SK-N-SH (cell line): ENCODE data around the gene LHX4. TPM values are rescaled to one million over a fixed set of nuclear protein-coding genes. Genes with fewer than 3 reads are reported as not detected.
A peak's percentile ranks its signal among the peaks of the same experiment; 100 is the strongest.

Experiments used
- CTCF ChIA-PET: fragments of 300-600, 350-600 bp; formaldehyde crosslinking; extraction: SDS; loops from one replicate; lab custom pipeline; 2021; lab: Yijun Ruan, JAX
- POLR2A ChIA-PET: fragments of 350-600 bp; sonication (Branson Sonifier 250); formaldehyde crosslinking; extraction: SDS; loops from one replicate; lab custom pipeline; 2020; ENCODE audit warnings: antibody characterized with exemption, inconsistent platforms; lab: Yijun Ruan, JAX
- DNase-seq: peaks from one replicate; pipeline ENCODE4 v3.0.0; 2012
- H2AFZ ChIP-seq: fragments of 200-600 bp; sonication (generic); 2 replicates; pipeline ENCODE4 v1.8.1; 2016; ENCODE audit warnings: antibody characterized with exemption, mild to moderate bottlenecking, low read depth
- H3F3A ChIP-seq: fragments of 200-600 bp; sonication (generic); replicated peaks from 2 replicates; pipeline ENCODE3; 2016; ENCODE audit warnings: antibody characterized with exemption, mild to moderate bottlenecking; ENCODE audit not compliant: insufficient read depth
- H3K27ac ChIP-seq, 2 experiments: fragments of 200-500 bp in 1 of 2; fragments of 200-600 bp in 1 of 2; sonication (Bioruptor generic) in 1 of 2; sonication (generic), shearing (Covaris generic) in 1 of 2; 2 replicates each; pipeline versions ENCODE4 v1.5.1 to v1.6.1; 2014 to 2016; ENCODE audit warnings: low read depth in 2 of 2, inconsistent platforms in 1 of 2, low read length in 1 of 2, mild to moderate bottlenecking in 1 of 2, mixed read lengths in 1 of 2
- H3K27me3 ChIP-seq: fragments of 200-600 bp; sonication (generic), shearing (Covaris generic); 2 replicates; pipeline ENCODE4 v1.6.1; 2016; ENCODE audit warnings: mixed run types; ENCODE audit not compliant: insufficient read depth
- H3K36me3 ChIP-seq, 2 experiments: fragments of 200-500 bp in 1 of 2; fragments of 200-600 bp in 1 of 2; sonication (Bioruptor generic) in 1 of 2; sonication (generic) in 1 of 2; replicated peaks in 1 of 2; 2 replicates each; pipeline versions ENCODE3 to v1.5.1; 2014 to 2016; ENCODE audit warnings: low read length in 1 of 2, mild to moderate bottlenecking in 1 of 2; ENCODE audit not compliant: insufficient read depth in 2 of 2, control insufficient read depth in 1 of 2
- H3K4me1 ChIP-seq, 2 experiments: fragments of 200-500 bp in 1 of 2; fragments of 200-600 bp in 1 of 2; sonication (Bioruptor generic) in 1 of 2; sonication (generic), shearing (Covaris generic) in 1 of 2; 2 replicates each; pipeline versions ENCODE4 v1.5.1 to v1.6.1; 2014 to 2016; ENCODE audit warnings: low read depth in 1 of 2, low read length in 1 of 2, mixed run types in 1 of 2; ENCODE audit not compliant: insufficient read depth in 2 of 2, control insufficient read depth in 1 of 2
- H3K4me2 ChIP-seq: fragments of 200-600 bp; sonication (generic), shearing (Covaris generic); 2 replicates; pipeline ENCODE4 v1.6.1; 2017; ENCODE audit warnings: mixed run types
- H3K4me3 ChIP-seq, 2 experiments: fragments of 200-500 bp in 1 of 2; fragments of 200-600 bp in 1 of 2; sonication (Bioruptor generic) in 1 of 2; sonication (generic), shearing (Covaris generic) in 1 of 2; 2 replicates each; pipeline versions ENCODE4 v1.5.1 to v1.8.1; 2014 to 2016; ENCODE audit warnings: low read depth in 2 of 2, inconsistent platforms in 1 of 2, low read length in 1 of 2, mild to moderate bottlenecking in 1 of 2, mixed read lengths in 1 of 2, moderate library complexity in 1 of 2
- H3K79me2 ChIP-seq: fragments of 200-600 bp; sonication (generic); 2 replicates; pipeline ENCODE4 v1.8.1; 2017; ENCODE audit warnings: mild to moderate bottlenecking; ENCODE audit not compliant: insufficient read depth
- H3K9ac ChIP-seq: fragments of 200-600 bp; sonication (generic); 2 replicates; pipeline ENCODE4 v1.6.1; 2017; ENCODE audit warnings: mixed run types
- H3K9me2 ChIP-seq: fragments of 200-600 bp; sonication (generic); 2 replicates; pipeline ENCODE4 v1.6.1; 2017; ENCODE audit warnings: mixed run types
- H3K9me3 ChIP-seq: fragments of 200-600 bp; sonication (generic); 2 replicates; pipeline ENCODE4 v1.6.1; 2017; ENCODE audit warnings: mixed run types, mild to moderate bottlenecking, moderate library complexity
- H4K20me1 ChIP-seq: fragments of 200-600 bp; sonication (generic); 2 replicates; pipeline ENCODE4 v1.6.1; 2017; ENCODE audit warnings: mild to moderate bottlenecking, mixed run types; ENCODE audit not compliant: insufficient read depth
- EZH2phosphoT487 ChIP-seq: fragments of 200-600 bp; sonication (generic); IDR thresholded peaks from 2 replicates; pipeline ENCODE4 v1.6.1; 2017; ENCODE audit warnings: low read depth, mixed run types, mild to moderate bottlenecking, antibody characterized with exemption, moderate library complexity, borderline replicate concordance
- FOSL2 ChIP-seq: IDR thresholded peaks from 2 replicates; pipeline ENCODE4 v1.4.0; 2012; ENCODE audit warnings: low read depth, mild to moderate bottlenecking, moderate library complexity, borderline replicate concordance
- FOXJ3 ChIP-seq: sonication (generic); formaldehyde crosslinking; IDR thresholded peaks from 2 replicates; pipeline ENCODE4 v1.5.1; 2020; ENCODE audit warnings: mild to moderate bottlenecking, missing genetic modification reagents
- JUND ChIP-seq: IDR thresholded peaks from 2 replicates; pipeline ENCODE4 v1.4.0; 2012
- MEF2A ChIP-seq: IDR thresholded peaks from 2 replicates; pipeline ENCODE4 v1.4.0; 2012; ENCODE audit warnings: low read depth, borderline replicate concordance
- NFIC ChIP-seq: IDR thresholded peaks from 2 replicates; pipeline ENCODE4 v1.4.0; 2012; ENCODE audit warnings: borderline replicate concordance
- NRF1 ChIP-seq: IDR thresholded peaks from 2 replicates; pipeline ENCODE4 v1.6.1; 2012; ENCODE audit warnings: low read depth, mild to moderate bottlenecking, low read length
- POLR2AphosphoS5 ChIP-seq: IDR thresholded peaks from 2 replicates; pipeline ENCODE4 v1.6.1; 2012; ENCODE audit warnings: low read depth, low read length
- RAD21 ChIP-seq: IDR thresholded peaks from 2 replicates; pipeline ENCODE4 v1.6.1; 2012; ENCODE audit warnings: mild to moderate bottlenecking, low read length
- WGBS: methylation state at CpG from one replicate; pipeline ENCODE4 v1.1.6; 2017; ENCODE audit warnings: low lambda C conversion rate; 5-methylcytosine and 5-hydroxymethylcytosine counted together
- polyA plus RNA-seq, 3 experiments: library from polyadenylated mRNA; depleted of rRNA; stranded (reverse); fragments of >200 nt; gene quantifications; 2 replicates each; pipeline ENCODE4 v1.2.3, GENCODE V29; 2012
- TF ChIP-seq, protein P1 (sequence below): IDR thresholded peaks from 2 replicates; pipeline ENCODE4 v1.6.1; 2012; ENCODE audit warnings: mild to moderate bottlenecking, low read depth, low read length, moderate library complexity
- TF ChIP-seq, protein P2 (sequence below): IDR thresholded peaks from 2 replicates; pipeline ENCODE4 v1.4.0; 2012; ENCODE audit warnings: low read depth, borderline replicate concordance
- TF ChIP-seq, protein P3 (sequence below): fragments of 200-600 bp; sonication (generic); IDR thresholded peaks from 2 replicates; pipeline ENCODE4 v1.6.1; 2017; ENCODE audit warnings: antibody characterized with exemption, mild to moderate bottlenecking, moderate library complexity

LHX4 gene
- polyA plus RNA-seq (2012; rRNA removed), result not detected in 2 replicates
- polyA plus RNA-seq (2012; cell fraction: cytosol; rRNA removed), result not detected in 2 replicates
- polyA plus RNA-seq (2012; cell fraction: nucleus; rRNA removed), result 0.01 and 0.05 TPM in 2 replicates

DNA sequence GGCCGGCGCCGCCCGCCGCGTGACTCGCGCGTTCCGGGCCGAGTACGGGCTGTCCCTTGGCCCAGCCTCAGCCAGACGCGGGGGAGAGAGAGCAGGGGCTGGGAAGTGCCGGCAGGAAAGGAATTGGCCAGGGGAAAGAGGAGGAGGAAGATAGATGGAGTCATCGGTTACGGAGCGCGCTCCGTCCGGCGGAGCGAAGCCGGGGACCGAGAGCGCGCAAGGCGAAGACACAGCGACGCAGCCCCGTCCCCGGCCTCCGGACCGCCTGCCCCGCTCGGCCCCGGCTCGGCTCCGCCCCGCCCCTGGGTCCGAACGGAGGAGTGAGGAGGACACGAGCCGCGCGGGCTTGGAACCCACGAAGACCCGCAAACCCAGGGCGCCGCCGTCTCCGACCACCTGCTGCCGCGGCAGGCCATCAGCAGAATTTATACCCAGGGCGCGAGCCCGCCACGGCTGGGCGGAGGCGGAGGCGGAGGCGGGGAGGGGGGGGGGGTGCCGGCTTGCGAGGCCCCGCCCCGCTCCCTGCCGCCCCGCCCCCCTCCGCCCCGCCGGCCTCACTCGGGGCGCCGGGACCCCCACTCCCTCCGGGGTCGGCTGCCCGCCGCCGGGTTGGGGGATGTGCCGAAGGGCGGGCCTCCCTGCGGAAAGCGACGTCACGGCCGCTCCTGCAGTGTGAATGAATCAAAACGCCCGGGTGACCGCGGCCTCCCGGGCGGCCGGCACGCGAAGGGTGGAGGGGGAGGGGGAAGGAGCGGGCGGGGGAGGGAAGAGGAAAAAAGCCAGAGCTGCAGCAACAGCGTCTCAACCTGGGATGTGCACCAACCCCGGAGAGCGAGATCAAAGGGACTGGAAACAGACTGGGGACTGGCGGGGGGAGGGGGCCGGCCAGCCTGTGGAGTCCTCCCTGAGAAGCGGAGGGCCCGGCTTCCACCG lies at the start of gene LHX4:
LHX4 (plus strand) TSS at position 782 of the 933 bp plus-strand sequence. CDS start 266 bp downstream, outside the sequence.
- Histone ChIP-seq H3K4me2 (peak within 1 kb of the TSS; percentile 90), H3K27ac (no peak within 1 kb of the TSS), H4K20me1 (peaks cover 7% of the 10 kb centered on the region), H3K27me3 (peaks cover 87% of the 10 kb centered on the region), H3K4me1 (peaks cover 0 to 22% of the 10 kb centered on the region in 2 experiments; a peak in 1 of 4 replicates), H3K9me2 (no peaks in the 10 kb centered on the region), H3F3A (peaks cover 8% of the 10 kb centered on the region), H3K79me2 (no peaks in the 10 kb centered on the region), H3K9ac (no peak within 1 kb of the TSS), H3K36me3 (no peaks in the 10 kb centered on the region), H2AFZ (peak within 1 kb of the TSS; percentile 82), H3K4me3 (peak within 1 kb of the TSS; percentile 50 to 62), H3K9me3 (no peaks in the 10 kb centered on the region)
- TF ChIP-seq JUND (no peak), POLR2AphosphoS5 (no peak), RAD21 (no peak), EZH2phosphoT487 (no peak), FOXJ3 (no peak), FOSL2 (no peak), NRF1 (no peak)
- TF ChIP-seq, protein P1, sequence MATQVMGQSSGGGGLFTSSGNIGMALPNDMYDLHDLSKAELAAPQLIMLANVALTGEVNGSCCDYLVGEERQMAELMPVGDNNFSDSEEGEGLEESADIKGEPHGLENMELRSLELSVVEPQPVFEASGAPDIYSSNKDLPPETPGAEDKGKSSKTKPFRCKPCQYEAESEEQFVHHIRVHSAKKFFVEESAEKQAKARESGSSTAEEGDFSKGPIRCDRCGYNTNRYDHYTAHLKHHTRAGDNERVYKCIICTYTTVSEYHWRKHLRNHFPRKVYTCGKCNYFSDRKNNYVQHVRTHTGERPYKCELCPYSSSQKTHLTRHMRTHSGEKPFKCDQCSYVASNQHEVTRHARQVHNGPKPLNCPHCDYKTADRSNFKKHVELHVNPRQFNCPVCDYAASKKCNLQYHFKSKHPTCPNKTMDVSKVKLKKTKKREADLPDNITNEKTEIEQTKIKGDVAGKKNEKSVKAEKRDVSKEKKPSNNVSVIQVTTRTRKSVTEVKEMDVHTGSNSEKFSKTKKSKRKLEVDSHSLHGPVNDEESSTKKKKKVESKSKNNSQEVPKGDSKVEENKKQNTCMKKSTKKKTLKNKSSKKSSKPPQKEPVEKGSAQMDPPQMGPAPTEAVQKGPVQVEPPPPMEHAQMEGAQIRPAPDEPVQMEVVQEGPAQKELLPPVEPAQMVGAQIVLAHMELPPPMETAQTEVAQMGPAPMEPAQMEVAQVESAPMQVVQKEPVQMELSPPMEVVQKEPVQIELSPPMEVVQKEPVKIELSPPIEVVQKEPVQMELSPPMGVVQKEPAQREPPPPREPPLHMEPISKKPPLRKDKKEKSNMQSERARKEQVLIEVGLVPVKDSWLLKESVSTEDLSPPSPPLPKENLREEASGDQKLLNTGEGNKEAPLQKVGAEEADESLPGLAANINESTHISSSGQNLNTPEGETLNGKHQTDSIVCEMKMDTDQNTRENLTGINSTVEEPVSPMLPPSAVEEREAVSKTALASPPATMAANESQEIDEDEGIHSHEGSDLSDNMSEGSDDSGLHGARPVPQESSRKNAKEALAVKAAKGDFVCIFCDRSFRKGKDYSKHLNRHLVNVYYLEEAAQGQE, result no peak
- 1% methylated on average over 55 of the region's 105 CpGs for whole genome bisulfite sequencing
- peak; percentile 89 for DNase-seq
- ChIA-PET CTCF (interaction anchor here (0.9 to 3.8 kb wide), 5 partner anchors 19 to 186 kb away, joined by 3 to 17 read pairs (median 5); no protein-coding TSS in a partner anchor), POLR2A (no interaction called here)

DNA sequence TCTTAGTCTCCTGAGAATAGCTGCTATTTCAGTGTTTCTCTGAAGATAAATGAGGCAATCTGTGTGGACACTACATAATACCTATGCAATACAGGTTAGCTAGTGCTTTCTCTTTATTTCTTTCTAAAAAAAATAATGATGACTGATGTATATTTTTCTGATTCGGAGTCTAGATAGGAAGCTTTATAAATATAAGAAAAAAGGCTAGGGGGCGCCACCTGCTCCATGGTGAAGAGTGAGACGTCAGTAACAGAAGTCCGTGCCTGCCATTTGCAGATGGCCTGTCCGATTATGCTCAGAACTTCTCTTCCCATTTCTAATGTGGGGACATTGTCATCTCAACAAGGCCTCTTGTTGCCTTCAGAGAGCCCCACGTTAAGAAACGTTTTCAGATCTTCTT lies 49.0 kb upstream of the LHX4 start:
- whole genome bisulfite sequencing, result 91% methylated on average over 7 of the region's 7 CpGs
- peak; percentile 53 for DNase-seq
- Histone ChIP-seq H3K9ac (no peak overlapping the region), H2AFZ (no peak overlapping the region), H3K9me2 (no peaks in the 10 kb centered on the region), H3K36me3 (peaks cover 29 to 55% of the 10 kb centered on the region in 2 experiments), H3K9me3 (no peaks in the 10 kb centered on the region), H3K4me1 (peaks cover 0 to 2% of the 10 kb centered on the region in 2 experiments; a peak in 1 of 4 replicates), H3K27me3 (no peaks in the 10 kb centered on the region), H3F3A (peaks cover 4% of the 10 kb centered on the region), H3K4me2 (no peak overlapping the region), H3K4me3 (no peak overlapping the region), H4K20me1 (no peaks in the 10 kb centered on the region), H3K79me2 (no peaks in the 10 kb centered on the region), H3K27ac (no peak overlapping the region)
- POLR2A ChIA-PET, result no interaction called here
- TF ChIP-seq, protein P2, sequence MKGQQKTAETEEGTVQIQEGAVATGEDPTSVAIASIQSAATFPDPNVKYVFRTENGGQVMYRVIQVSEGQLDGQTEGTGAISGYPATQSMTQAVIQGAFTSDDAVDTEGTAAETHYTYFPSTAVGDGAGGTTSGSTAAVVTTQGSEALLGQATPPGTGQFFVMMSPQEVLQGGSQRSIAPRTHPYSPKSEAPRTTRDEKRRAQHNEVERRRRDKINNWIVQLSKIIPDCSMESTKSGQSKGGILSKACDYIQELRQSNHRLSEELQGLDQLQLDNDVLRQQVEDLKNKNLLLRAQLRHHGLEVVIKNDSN, result no peak
- TF ChIP-seq MEF2A, result no peak
- TF ChIP-seq, protein P3, sequence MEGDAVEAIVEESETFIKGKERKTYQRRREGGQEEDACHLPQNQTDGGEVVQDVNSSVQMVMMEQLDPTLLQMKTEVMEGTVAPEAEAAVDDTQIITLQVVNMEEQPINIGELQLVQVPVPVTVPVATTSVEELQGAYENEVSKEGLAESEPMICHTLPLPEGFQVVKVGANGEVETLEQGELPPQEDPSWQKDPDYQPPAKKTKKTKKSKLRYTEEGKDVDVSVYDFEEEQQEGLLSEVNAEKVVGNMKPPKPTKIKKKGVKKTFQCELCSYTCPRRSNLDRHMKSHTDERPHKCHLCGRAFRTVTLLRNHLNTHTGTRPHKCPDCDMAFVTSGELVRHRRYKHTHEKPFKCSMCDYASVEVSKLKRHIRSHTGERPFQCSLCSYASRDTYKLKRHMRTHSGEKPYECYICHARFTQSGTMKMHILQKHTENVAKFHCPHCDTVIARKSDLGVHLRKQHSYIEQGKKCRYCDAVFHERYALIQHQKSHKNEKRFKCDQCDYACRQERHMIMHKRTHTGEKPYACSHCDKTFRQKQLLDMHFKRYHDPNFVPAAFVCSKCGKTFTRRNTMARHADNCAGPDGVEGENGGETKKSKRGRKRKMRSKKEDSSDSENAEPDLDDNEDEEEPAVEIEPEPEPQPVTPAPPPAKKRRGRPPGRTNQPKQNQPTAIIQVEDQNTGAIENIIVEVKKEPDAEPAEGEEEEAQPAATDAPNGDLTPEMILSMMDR, result peak; percentile 63
- no peak for TF ChIP-seq NFIC
- CTCF ChIA-PET, result interaction anchor here (0.7 to 6.8 kb wide), 31 partner anchors 8 to 961 kb away, joined by 3 to 97 read pairs (median 5); partner anchors contain the start of gene ACBD6
